SK-N-SH (cell line): ENCODE results near the gene RNF167.

Experiments used
- CTCF ChIP-seq: fragments of 200-600 bp; sonication (generic); IDR thresholded peaks from 2 replicates; pipeline ENCODE4 v1.6.1; 2017; ENCODE audit warnings: antibody characterized with exemption, mild to moderate bottlenecking, moderate library complexity
- FOSL2 ChIP-seq: IDR thresholded peaks from 2 replicates; pipeline ENCODE4 v1.4.0; 2012; ENCODE audit warnings: low read depth, mild to moderate bottlenecking, moderate library complexity, borderline replicate concordance
- GABPA ChIP-seq: IDR thresholded peaks from 2 replicates; pipeline ENCODE4 v1.4.0; 2012; ENCODE audit warnings: low read depth, mild to moderate bottlenecking
- POLR2AphosphoS5 ChIP-seq: IDR thresholded peaks from 2 replicates; pipeline ENCODE4 v1.6.1; 2012; ENCODE audit warnings: low read depth, low read length
- RAD21 ChIP-seq: IDR thresholded peaks from 2 replicates; pipeline ENCODE4 v1.6.1; 2012; ENCODE audit warnings: mild to moderate bottlenecking, low read length
- REST ChIP-seq: IDR thresholded peaks from 2 replicates; pipeline ENCODE4 v1.6.1; 2012; ENCODE audit warnings: mild to moderate bottlenecking, low read depth, low read length, moderate library complexity
- RFX5 ChIP-seq: IDR thresholded peaks from 2 replicates; pipeline ENCODE4 v1.6.1; 2012; ENCODE audit warnings: mild to moderate bottlenecking, improper control_type of control experiment, low read length
- TAF1 ChIP-seq: IDR thresholded peaks from 2 replicates; pipeline ENCODE4 v1.6.1; 2012; ENCODE audit warnings: low read depth, mild to moderate bottlenecking, low read length, moderate library complexity, borderline replicate concordance
- USF2 ChIP-seq: fragments of 150-350 bp; IDR thresholded peaks from 2 replicates; pipeline ENCODE4 v1.6.1; 2017; ENCODE audit warnings: antibody characterized with exemption, low read length, low read depth, borderline replicate concordance
- YY1 ChIP-seq: IDR thresholded peaks from 2 replicates; pipeline ENCODE4 v1.4.0; 2012; ENCODE audit warnings: low read depth, mild to moderate bottlenecking
- ZBTB33 ChIP-seq: IDR thresholded peaks from 2 replicates; pipeline ENCODE4 v1.4.0; 2012; ENCODE audit warnings: low read depth, borderline replicate concordance

- TF ChIP-seq CTCF (no peak), ZBTB33 (no peak), YY1 (no peak), REST (no peak), FOSL2 (no peak), USF2 (no peak), POLR2AphosphoS5 (no peak), GABPA (no peak), TAF1 (no peak), RAD21 (no peak), RFX5 (no peak)
Measured at GRCh38 chr17:4898351-4898750, 41.7 kb upstream of the RNF167 start.
